HepG2 (cell line): Measurements from ENCODE around the gene JMJD1C. TPM values are rescaled to one million over a fixed set of nuclear protein-coding genes. Genes with fewer than 3 reads are reported as not detected.
A peak's percentile ranks its signal among the peaks of the same experiment; 100 is the strongest.

ENCODE experiments used
- ARID2 ChIP-seq: sonication (generic); formaldehyde crosslinking; IDR thresholded peaks from 2 replicates; pipeline ENCODE4 v1.8.1; 2022; ENCODE audit warnings: mild to moderate bottlenecking, missing genetic modification reagents, borderline replicate concordance
- ATF7-NPFF ChIP-seq: sonication (generic); formaldehyde crosslinking; IDR thresholded peaks from 2 replicates; pipeline ENCODE4 v1.8.1; 2023; ENCODE audit warnings: mild to moderate bottlenecking, low read depth, missing genetic modification reagents, moderate library complexity
- CCDC6 ChIP-seq: sonication (generic); formaldehyde crosslinking; IDR thresholded peaks from 2 replicates; pipeline ENCODE4 v1.8.1; 2022; ENCODE audit warnings: mild to moderate bottlenecking, missing genetic modification reagents, moderate library complexity
- HDAC1 ChIP-seq: sonication (generic); formaldehyde crosslinking; IDR thresholded peaks from 2 replicates; pipeline ENCODE4 v1.5.1; 2020; ENCODE audit warnings: mild to moderate bottlenecking, missing genetic modification reagents
- HNRNPLL ChIP-seq: fragments of 200-400 bp; formaldehyde crosslinking; IDR thresholded peaks from 2 replicates; pipeline ENCODE4 v1.6.1; 2017; ENCODE audit warnings: mild to moderate bottlenecking, low read depth, low read length; ENCODE audit not compliant: poor library complexity, severe bottlenecking
- KLF15 ChIP-seq: sonication (generic); formaldehyde crosslinking; IDR thresholded peaks from 2 replicates; pipeline ENCODE4 v1.8.1; 2023; ENCODE audit warnings: borderline replicate concordance, mild to moderate bottlenecking, inconsistent platforms, missing genetic modification reagents, mixed read lengths
- KLF16 ChIP-seq, 2 experiments: sonication (generic) in 1 of 2; formaldehyde crosslinking in 1 of 2; IDR thresholded peaks; 2 replicates each; pipeline versions ENCODE4 v1.6.1 to v1.8.0; 2016 to 2023; ENCODE audit warnings: missing genetic modification reagents in 2 of 2, missing compliant biosample characterization in 1 of 2
- NRL ChIP-seq: sonication (generic); formaldehyde crosslinking; IDR thresholded peaks from 2 replicates; pipeline ENCODE4 v1.5.0; 2020; ENCODE audit warnings: missing genetic modification reagents, mild to moderate bottlenecking, moderate library complexity, borderline replicate concordance
- POGZ ChIP-seq: sonication (generic); formaldehyde crosslinking; IDR thresholded peaks from 2 replicates; pipeline ENCODE4 v1.4.0; 2020; ENCODE audit warnings: mild to moderate bottlenecking, missing genetic modification reagents
- RFX1 ChIP-seq: fragments of 450-650 bp; IDR thresholded peaks from 2 replicates; pipeline ENCODE4 v1.6.1; 2017
- SOX5 ChIP-seq: IDR thresholded peaks from 2 replicates; pipeline ENCODE4 v1.6.1; 2016; ENCODE audit warnings: borderline replicate concordance
- SOX6 ChIP-seq, 2 experiments: fragments of 450-650 bp in 1 of 2; sonication (generic) in 1 of 2; formaldehyde crosslinking in 1 of 2; IDR thresholded peaks; 2 replicates each; pipeline versions ENCODE4 v1.4.0 to v1.6.1; 2017 to 2020; ENCODE audit warnings: antibody characterized with exemption in 1 of 2, mild to moderate bottlenecking in 1 of 2, missing genetic modification reagents in 1 of 2
- TBX3 ChIP-seq: fragments of 450-650 bp; IDR thresholded peaks from 2 replicates; pipeline ENCODE4 v1.6.1; 2017; ENCODE audit warnings: antibody characterized with exemption, mild to moderate bottlenecking, inconsistent platforms, borderline replicate concordance
- YEATS2 ChIP-seq: sonication (generic); formaldehyde crosslinking; IDR thresholded peaks from 2 replicates; pipeline ENCODE4 v1.4.0; 2020; ENCODE audit warnings: missing genetic modification reagents, borderline replicate concordance
- ZNF138 ChIP-seq: sonication (generic); formaldehyde crosslinking; IDR thresholded peaks from 2 replicates; pipeline ENCODE4 v1.5.0; 2020; ENCODE audit warnings: mild to moderate bottlenecking, low read depth, missing genetic modification reagents
- ZNF160 ChIP-seq: sonication (generic); formaldehyde crosslinking; IDR thresholded peaks from 2 replicates; pipeline ENCODE4 v1.8.0; 2022; ENCODE audit warnings: mild to moderate bottlenecking, inconsistent platforms, missing genetic modification reagents
- ZNF234 ChIP-seq: sonication (generic); formaldehyde crosslinking; conservative IDR thresholded peaks from 2 replicates; pipeline ENCODE4 v1.5.1; 2020; ENCODE audit warnings: mild to moderate bottlenecking, missing genetic modification reagents
- ZNF292 ChIP-seq: sonication (generic); formaldehyde crosslinking; IDR thresholded peaks from 2 replicates; pipeline ENCODE4 v1.8.1; 2022; ENCODE audit warnings: mild to moderate bottlenecking, low read depth, missing genetic modification reagents, borderline replicate concordance
- ZNF343 ChIP-seq: sonication (generic); formaldehyde crosslinking; IDR thresholded peaks from 2 replicates; pipeline ENCODE4 v1.4.0; 2020; ENCODE audit warnings: mild to moderate bottlenecking, missing genetic modification reagents
- ZNF557 ChIP-seq: sonication (generic); formaldehyde crosslinking; IDR thresholded peaks from 2 replicates; pipeline ENCODE4 v1.4.0; 2020; ENCODE audit warnings: missing genetic modification reagents
- ZNF614 ChIP-seq: IDR thresholded peaks from 2 replicates; pipeline ENCODE4 v1.6.1; 2018; ENCODE audit warnings: missing biosample characterization, missing genetic modification reagents, inconsistent platforms, borderline replicate concordance
- ZNF644 ChIP-seq: IDR thresholded peaks from 2 replicates; pipeline ENCODE4 v1.6.1; 2016; ENCODE audit warnings: low read depth
- ZNF709 ChIP-seq: sonication (generic); formaldehyde crosslinking; IDR thresholded peaks from 2 replicates; pipeline ENCODE4 v1.5.0; 2020; ENCODE audit warnings: mild to moderate bottlenecking, missing genetic modification reagents
- ZNF879 ChIP-seq: sonication (generic); formaldehyde crosslinking; IDR thresholded peaks from 2 replicates; pipeline ENCODE4 v1.8.1; 2023; ENCODE audit warnings: missing genetic modification reagents
- polyA plus RNA-seq, 8 experiments: library from polyadenylated mRNA; depleted of rRNA in 3 of 8; stranded (reverse) in 7 of 8; unstranded in 1 of 8; fragments of >200 nt; fragmentation: Illumina TruSeq in 4 of 8; extraction: Trizol in 4 of 8; gene quantifications; 2 replicates each; pipeline versions ENCODE4 v1.2.1 to v1.2.3, GENCODE V29; 2011 to 2016; ENCODE audit warnings: low read depth in 4 of 8, missing spikeins in 1 of 8, mixed read lengths in 1 of 8; ENCODE audit not compliant: insufficient read depth in 1 of 8
- total RNA-seq, 5 experiments: library from RNA; depleted of rRNA; stranded (reverse); fragments of >200 nt; fragmentation: Illumina TruSeq; extraction: Trizol; gene quantifications; 2 replicates each; pipeline ENCODE4 v1.2.3, GENCODE V29; 2016; ENCODE audit warnings: low read depth in 1 of 5
- TF ChIP-seq, protein P1 (sequence below): IDR thresholded peaks from 2 replicates; pipeline ENCODE4 v1.6.1; 2016
- TF ChIP-seq, protein P2 (sequence below): sonication (generic); formaldehyde crosslinking; conservative IDR thresholded peaks from 2 replicates; pipeline ENCODE4 v1.5.0; 2020; ENCODE audit warnings: missing genetic modification reagents
- TF ChIP-seq, protein P3 (sequence below): sonication (generic); formaldehyde crosslinking; IDR thresholded peaks from 2 replicates; pipeline ENCODE4 v1.8.1; 2023; ENCODE audit warnings: missing genetic modification reagents, mild to moderate bottlenecking, borderline replicate concordance
- TF ChIP-seq, protein P4 (sequence below): sonication (generic); formaldehyde crosslinking; conservative IDR thresholded peaks from 2 replicates; pipeline ENCODE4 v1.4.0; 2020; ENCODE audit warnings: missing genetic modification reagents

The JMJD1C gene
- total and polyA plus RNA-seq, 2 of the 13 experiments (the other 11 are each of a cell fraction or from before 2014, with no cell fraction given) = 42.3 to 42.7 TPM

DNA sequence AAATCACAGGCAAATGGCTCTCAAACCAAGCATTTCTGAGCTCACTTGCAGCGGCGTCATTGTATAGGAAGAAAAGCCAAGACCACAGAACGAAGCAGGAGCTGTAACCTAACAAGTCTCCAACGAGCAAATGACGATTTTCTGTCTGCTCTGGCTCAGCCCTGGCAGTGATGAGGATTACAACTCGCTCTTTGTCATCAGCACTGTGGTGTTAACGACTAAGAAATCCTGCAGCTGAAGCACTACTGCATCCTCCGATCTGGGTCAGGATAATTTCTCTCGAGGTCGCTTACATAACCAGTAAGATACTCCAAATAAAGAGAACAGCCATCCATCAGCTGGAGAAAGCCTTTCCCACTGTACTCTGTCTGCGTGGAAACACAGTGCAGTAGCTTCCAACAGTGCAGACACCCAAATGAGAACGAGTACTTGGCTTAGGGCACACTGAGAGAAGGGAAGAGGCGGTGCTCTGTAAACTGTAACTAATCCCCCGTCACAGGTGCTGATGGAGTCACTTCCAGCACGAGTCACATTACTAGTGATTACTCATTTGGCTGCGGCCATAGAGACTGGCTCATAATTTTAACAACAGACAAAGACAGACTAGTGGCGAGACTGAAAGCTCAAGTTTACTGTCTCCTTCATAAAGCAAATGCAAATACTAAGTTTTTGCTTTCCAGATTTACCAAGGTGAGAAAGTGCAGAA is 196.8 kb downstream of the JMJD1C start (continued):
- TF ChIP-seq, protein P1, sequence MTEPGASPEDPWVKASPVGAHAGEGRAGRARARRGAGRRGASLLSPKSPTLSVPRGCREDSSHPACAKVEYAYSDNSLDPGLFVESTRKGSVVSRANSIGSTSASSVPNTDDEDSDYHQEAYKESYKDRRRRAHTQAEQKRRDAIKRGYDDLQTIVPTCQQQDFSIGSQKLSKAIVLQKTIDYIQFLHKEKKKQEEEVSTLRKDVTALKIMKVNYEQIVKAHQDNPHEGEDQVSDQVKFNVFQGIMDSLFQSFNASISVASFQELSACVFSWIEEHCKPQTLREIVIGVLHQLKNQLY (CRISPR knock-in tag) = no peak; the same call in 1 of the 2 replicates
- TF ChIP-seq ZNF879 = no peak
- peak; percentile 72 for TF ChIP-seq POGZ (CRISPR knock-in tag)
- peak; percentile 78 for TF ChIP-seq TBX3
- 0 out of 2 replicates have a peak, but pooled peaks have one; percentile 65 for TF ChIP-seq ZNF644 (CRISPR knock-in tag)
- TF ChIP-seq KLF16 (CRISPR knock-in tag; IDR thresholded peaks at IDR 0.05) = peak in 1 of 2 experiments; percentile 79; a peak in 1 of 4 replicates
- peak; percentile 60; the same call in 1 of the 2 replicates for TF ChIP-seq YEATS2 (CRISPR knock-in tag)
- no peak for TF ChIP-seq ATF7-NPFF (CRISPR knock-in tag)
- no peak for TF ChIP-seq SOX6 (IDR thresholded peaks at IDR 0.05)
- TF ChIP-seq SOX6 (CRISPR knock-in tag; IDR thresholded peaks at IDR 0.05) = peak; percentile 80
- no peak for TF ChIP-seq ZNF138 (CRISPR knock-in tag)
- TF ChIP-seq, protein P2, sequence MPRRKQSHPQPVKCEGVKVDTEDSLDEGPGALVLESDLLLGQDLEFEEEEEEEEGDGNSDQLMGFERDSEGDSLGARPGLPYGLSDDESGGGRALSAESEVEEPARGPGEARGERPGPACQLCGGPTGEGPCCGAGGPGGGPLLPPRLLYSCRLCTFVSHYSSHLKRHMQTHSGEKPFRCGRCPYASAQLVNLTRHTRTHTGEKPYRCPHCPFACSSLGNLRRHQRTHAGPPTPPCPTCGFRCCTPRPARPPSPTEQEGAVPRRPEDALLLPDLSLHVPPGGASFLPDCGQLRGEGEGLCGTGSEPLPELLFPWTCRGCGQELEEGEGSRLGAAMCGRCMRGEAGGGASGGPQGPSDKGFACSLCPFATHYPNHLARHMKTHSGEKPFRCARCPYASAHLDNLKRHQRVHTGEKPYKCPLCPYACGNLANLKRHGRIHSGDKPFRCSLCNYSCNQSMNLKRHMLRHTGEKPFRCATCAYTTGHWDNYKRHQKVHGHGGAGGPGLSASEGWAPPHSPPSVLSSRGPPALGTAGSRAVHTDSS = no peak
- TF ChIP-seq, protein P3, sequence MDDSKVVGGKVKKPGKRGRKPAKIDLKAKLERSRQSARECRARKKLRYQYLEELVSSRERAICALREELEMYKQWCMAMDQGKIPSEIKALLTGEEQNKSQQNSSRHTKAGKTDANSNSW (CRISPR knock-in tag) = no peak
- TF ChIP-seq HNRNPLL = no peak
- TF ChIP-seq KLF15 (CRISPR knock-in tag) = no peak
- peak; percentile 70; the same call in 1 of the 2 replicates for TF ChIP-seq SOX5
- TF ChIP-seq CCDC6 = no peak
- no peak for TF ChIP-seq ZNF557 (CRISPR knock-in tag)
- TF ChIP-seq ARID2 (CRISPR knock-in tag) = peak; percentile 67; the same call in 1 of the 2 replicates
- TF ChIP-seq ZNF343 (CRISPR knock-in tag) = no peak
- no peak for TF ChIP-seq ZNF234 (CRISPR knock-in tag)
- TF ChIP-seq, protein P4, sequence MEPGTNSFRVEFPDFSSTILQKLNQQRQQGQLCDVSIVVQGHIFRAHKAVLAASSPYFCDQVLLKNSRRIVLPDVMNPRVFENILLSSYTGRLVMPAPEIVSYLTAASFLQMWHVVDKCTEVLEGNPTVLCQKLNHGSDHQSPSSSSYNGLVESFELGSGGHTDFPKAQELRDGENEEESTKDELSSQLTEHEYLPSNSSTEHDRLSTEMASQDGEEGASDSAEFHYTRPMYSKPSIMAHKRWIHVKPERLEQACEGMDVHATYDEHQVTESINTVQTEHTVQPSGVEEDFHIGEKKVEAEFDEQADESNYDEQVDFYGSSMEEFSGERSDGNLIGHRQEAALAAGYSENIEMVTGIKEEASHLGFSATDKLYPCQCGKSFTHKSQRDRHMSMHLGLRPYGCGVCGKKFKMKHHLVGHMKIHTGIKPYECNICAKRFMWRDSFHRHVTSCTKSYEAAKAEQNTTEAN (CRISPR knock-in tag) = peak; percentile 43; the same call in 1 of the 2 replicates
- peak; percentile 67; the same call in 1 of the 2 replicates for TF ChIP-seq HDAC1 (CRISPR knock-in tag)
- TF ChIP-seq ZNF292 = peak; percentile 88; the same call in 1 of the 2 replicates
- 0 out of 2 replicates have a peak, but pooled peaks have one; percentile 43 for TF ChIP-seq ZNF709 (CRISPR knock-in tag)
- no peak for TF ChIP-seq NRL
- no peak for TF ChIP-seq ZNF160 (CRISPR knock-in tag)
- no peak for TF ChIP-seq RFX1
- TF ChIP-seq ZNF614 = peak; percentile 93
